Measurements from ENCODE around the gene IL15RA. TPM values are rescaled to one million over a fixed set of nuclear protein-coding genes. Genes with fewer than 3 reads are reported as not detected.

IL15RA gene
- total and polyA plus RNA-seq, 8 donors = 6.7 to 63.0 (median 15.9) TPM

- DNase-seq = no peak
- WGBS, 5 donors = 86 to 93% (median 89%) methylated on average over 4 of the region's 4 CpGs
- intact Hi-C loops (cut with DNase I; ENCODE audit: low total_unique reads) = loop anchor here (10.0 kb wide), 1 partner anchor 75 kb away; the partner anchor contains the start of gene RBM17
- TF ChIP-seq POLR2AphosphoS5 (IDR thresholded peaks at IDR 0.05) = no peak
- no peak for TF ChIP-seq POLR2A (IDR thresholded peaks at IDR 0.05)
- TF ChIP-seq, protein P1, sequence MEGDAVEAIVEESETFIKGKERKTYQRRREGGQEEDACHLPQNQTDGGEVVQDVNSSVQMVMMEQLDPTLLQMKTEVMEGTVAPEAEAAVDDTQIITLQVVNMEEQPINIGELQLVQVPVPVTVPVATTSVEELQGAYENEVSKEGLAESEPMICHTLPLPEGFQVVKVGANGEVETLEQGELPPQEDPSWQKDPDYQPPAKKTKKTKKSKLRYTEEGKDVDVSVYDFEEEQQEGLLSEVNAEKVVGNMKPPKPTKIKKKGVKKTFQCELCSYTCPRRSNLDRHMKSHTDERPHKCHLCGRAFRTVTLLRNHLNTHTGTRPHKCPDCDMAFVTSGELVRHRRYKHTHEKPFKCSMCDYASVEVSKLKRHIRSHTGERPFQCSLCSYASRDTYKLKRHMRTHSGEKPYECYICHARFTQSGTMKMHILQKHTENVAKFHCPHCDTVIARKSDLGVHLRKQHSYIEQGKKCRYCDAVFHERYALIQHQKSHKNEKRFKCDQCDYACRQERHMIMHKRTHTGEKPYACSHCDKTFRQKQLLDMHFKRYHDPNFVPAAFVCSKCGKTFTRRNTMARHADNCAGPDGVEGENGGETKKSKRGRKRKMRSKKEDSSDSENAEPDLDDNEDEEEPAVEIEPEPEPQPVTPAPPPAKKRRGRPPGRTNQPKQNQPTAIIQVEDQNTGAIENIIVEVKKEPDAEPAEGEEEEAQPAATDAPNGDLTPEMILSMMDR (IDR thresholded peaks at IDR 0.05) = no peak
- TF ChIP-seq EP300 (IDR thresholded peaks at IDR 0.05) = no peak
- peak overlapping the region in 1 of 5 donors; percentile 21 for H3K27ac ChIP-seq
- H3K36me3 ChIP-seq = no peaks in the 10 kb centered on the region
- H3K27me3 ChIP-seq = no peaks in the 10 kb centered on the region
- H3K9me3 ChIP-seq = peaks cover 0 to 14% (median 3%) of the 10 kb centered on the region in 4 donors
- H3K4me3 ChIP-seq = no peak overlapping the region
- H3K4me1 ChIP-seq = peaks cover 0 to 8% (median 7%) of the 10 kb centered on the region in 4 donors
These were observed 32.6 kb upstream of the IL15RA start for GRCh38 chr10:6009961-6010360.

DNA sequence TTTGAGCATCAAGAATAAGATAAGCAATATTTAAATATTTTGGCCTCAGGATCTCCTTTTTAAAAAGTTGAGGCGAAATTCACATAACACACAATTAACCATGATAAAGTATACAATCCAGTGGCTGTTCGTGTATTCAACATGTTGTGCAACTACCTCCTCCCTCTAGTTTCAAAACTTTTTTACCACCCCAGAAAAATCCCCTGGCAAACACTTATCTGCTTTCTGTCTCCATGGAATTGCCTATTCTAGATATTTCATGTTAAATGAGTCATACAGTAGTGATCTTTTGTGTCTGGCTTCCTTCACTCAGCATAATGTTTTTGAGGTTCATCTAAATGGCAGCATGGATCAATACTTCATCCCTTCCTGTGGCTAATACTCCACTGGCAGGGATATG, 31.8 kb upstream of the IL15RA start:
- 40 to 53% (median 49%) methylated on average over 2 of the region's 2 CpGs for WGBS, 5 donors
- peak overlapping the region in 2 of 5 donors; percentile 21 to 28 for H3K27ac ChIP-seq
- DNase-seq = no peak
- H3K4me3 ChIP-seq = no peak overlapping the region
- H3K9me3 ChIP-seq = peaks cover 0 to 14% (median 3%) of the 10 kb centered on the region in 4 donors
- no peaks in the 10 kb centered on the region for H3K27me3 ChIP-seq
- TF ChIP-seq POLR2A (IDR thresholded peaks at IDR 0.05) (no peak), EP300 (IDR thresholded peaks at IDR 0.05) (no peak), POLR2AphosphoS5 (IDR thresholded peaks at IDR 0.05) (no peak)
- TF ChIP-seq, protein P1 (IDR thresholded peaks at IDR 0.05) = no peak
- intact Hi-C loops (cut with DNase I; ENCODE audit: low total_unique reads) = no loop called here
- peaks cover 0 to 4% (median 3%) of the 10 kb centered on the region in 4 donors for H3K4me1 ChIP-seq
- no peaks in the 10 kb centered on the region for H3K36me3 ChIP-seq

DNA sequence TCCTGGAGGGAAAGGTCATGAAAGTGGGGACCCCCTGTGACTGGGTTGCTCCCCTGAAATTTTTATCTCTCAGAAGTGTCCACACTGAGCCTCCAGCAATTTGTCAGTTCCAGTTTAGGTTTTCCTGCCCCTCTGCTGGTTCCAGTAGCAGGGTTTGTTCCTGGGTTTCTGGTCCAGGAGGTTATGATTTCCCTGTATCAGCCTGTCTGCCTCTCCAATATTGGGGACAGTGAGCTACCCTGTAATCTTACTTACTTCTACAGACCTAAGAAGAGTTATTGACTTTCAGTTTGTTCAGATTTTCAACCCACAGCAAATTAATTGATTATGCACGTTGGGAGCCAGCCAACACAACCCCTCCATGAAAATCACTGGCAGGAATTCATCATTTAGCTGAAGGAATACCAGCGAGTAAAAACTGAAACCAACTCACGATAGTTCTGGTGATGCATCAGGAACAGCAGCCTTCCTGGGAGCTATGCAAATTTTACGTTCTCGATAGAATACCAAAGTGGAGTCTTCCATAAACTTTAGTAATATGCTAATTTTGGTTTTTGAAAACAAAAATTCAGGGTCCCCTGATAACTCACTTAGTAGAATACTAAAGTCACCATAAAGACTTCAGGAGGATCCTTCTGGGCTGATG, 31.3 kb upstream of the IL15RA start:
- Histone ChIP-seq H3K4me1 (no peaks in the 10 kb centered on the region), H3K4me3 (no peak overlapping the region), H3K27me3 (no peaks in the 10 kb centered on the region), H3K9me3 (peaks cover 0 to 14% (median 3%) of the 10 kb centered on the region in 4 donors), H3K27ac (peak overlapping the region in 3 of 5 donors; percentile 10 to 28 (median 21)), H3K36me3 (no peaks in the 10 kb centered on the region)
- no peak for DNase-seq
- TF ChIP-seq, protein P1 (IDR thresholded peaks at IDR 0.05) = no peak
- TF ChIP-seq EP300 (IDR thresholded peaks at IDR 0.05) (no peak), POLR2A (IDR thresholded peaks at IDR 0.05) (no peak), POLR2AphosphoS5 (IDR thresholded peaks at IDR 0.05) (no peak)
- intact Hi-C loops (cut with DNase I; ENCODE audit: low total_unique reads) = no loop called here
- WGBS, 5 donors = 68 to 78% (median 73%) methylated on average over 5 of the region's 5 CpGs

GRCh38 chr10:6006991-6007390, 29.6 kb upstream of the IL15RA start:
- H3K27ac ChIP-seq = no peak overlapping the region
- no peaks in the 10 kb centered on the region for H3K4me1 ChIP-seq
- H3K9me3 ChIP-seq = peaks cover 0 to 14% (median 3%) of the 10 kb centered on the region in 4 donors
- no peak overlapping the region for H3K4me3 ChIP-seq
- no peaks in the 10 kb centered on the region for H3K36me3 ChIP-seq
- 0 to 93% (median 88%) methylated on average over 1 of the region's 1 CpG for WGBS, 5 donors
- no peaks in the 10 kb centered on the region for H3K27me3 ChIP-seq
- TF ChIP-seq EP300 (IDR thresholded peaks at IDR 0.05) (no peak), POLR2AphosphoS5 (IDR thresholded peaks at IDR 0.05) (no peak), POLR2A (IDR thresholded peaks at IDR 0.05) (no peak)
- TF ChIP-seq, protein P1 (IDR thresholded peaks at IDR 0.05) = no peak
- DNase-seq = no peak
- intact Hi-C loops (cut with DNase I; ENCODE audit: low total_unique reads) = no loop called here
